GM12878 (cell line): ENCODE measurements around the gene SPRN. TPM values are rescaled to one million over a fixed set of nuclear protein-coding genes. Genes with fewer than 3 reads are reported as not detected.

Source experiments
- ATAC-seq: fragments of 200-7000 bp; cut with Tn5 transposase; 3 replicates; pipeline ENCODE4 v1.9.1; 2020; ENCODE audit warnings: mild to moderate bottlenecking, moderate library complexity
- BruUV-seq: library from RNA; stranded (reverse); fragments of 400-500 nt; replicated peaks from 2 replicates; lab custom pipeline; 2021; lab: Mats Ljungman, UMichigan
- CTCF ChIA-PET: fragments of 300-600 bp; sonication (Branson Sonifier 250); formaldehyde crosslinking; extraction: SDS; loops from one replicate; lab custom pipeline; 2021; ENCODE audit warnings: inconsistent platforms; lab: Yijun Ruan, JAX
- POLR2A ChIA-PET: fragments of 350-600 bp; formaldehyde crosslinking; extraction: SDS; loops from one replicate; lab custom pipeline; 2021; ENCODE audit warnings: inconsistent platforms; lab: Charles Lee
- RAD21 ChIA-PET: fragments of 300-600 bp; sonication (Branson Sonifier 250); formaldehyde crosslinking; loops from one replicate; lab custom pipeline; 2023; ENCODE audit warnings: antibody characterized with exemption; ENCODE audit not compliant: unreplicated experiment; lab: Charles Lee
- SMC1A ChIA-PET: fragments of 300-600 bp; sonication (Branson Sonifier 250); formaldehyde crosslinking; loops from one replicate; lab custom pipeline; 2023; ENCODE audit not compliant: unreplicated experiment, uncharacterized antibody; lab: Charles Lee
- DNase-seq: peaks from one replicate; pipeline ENCODE4 v3.0.0-alpha.2; 2011; ENCODE audit warnings: low read depth, low spot score
- FAIRE-seq: peaks from 3 replicates; lab custom pipeline; 2011; peaks lifted over from hg19 to GRCh38; lab: Jason Lieb, UNC
- H2AFZ ChIP-seq: 2 replicates; pipeline ENCODE4 v1.6.0; 2011; ENCODE audit warnings: low read depth, low read length, control low read depth; ENCODE audit not compliant: control insufficient read depth
- H3K27ac ChIP-seq: 2 replicates; pipeline ENCODE4 v1.5.1; 2011; ENCODE audit warnings: control low read depth; ENCODE audit not compliant: control insufficient read depth, insufficient read depth
- H3K27me3 ChIP-seq, 2 experiments: replicated peaks in 1 of 2; 2 replicates each; pipeline versions ENCODE4 v1.6.0 to v1.6.1; 2011; ENCODE audit warnings: low read length in 1 of 2; ENCODE audit not compliant: control insufficient read depth in 2 of 2, insufficient read depth in 2 of 2
- H3K36me3 ChIP-seq, 2 experiments: 2 replicates each; pipeline ENCODE4 v1.5.1; 2011; ENCODE audit warnings: low read length in 1 of 2; ENCODE audit not compliant: control insufficient read depth in 2 of 2, insufficient read depth in 2 of 2
- H3K4me1 ChIP-seq: 2 replicates; pipeline ENCODE4 v1.6.1; 2011; ENCODE audit warnings: mild to moderate bottlenecking, low read length, moderate library complexity, mixed read lengths; ENCODE audit not compliant: control insufficient read depth, insufficient read depth
- H3K4me2 ChIP-seq: 2 replicates; pipeline ENCODE4 v1.6.0; 2011; ENCODE audit warnings: control low read depth; ENCODE audit not compliant: control insufficient read depth, insufficient read depth
- H3K4me3 ChIP-seq: fragments of 200-600 bp; sonication (generic); 2 replicates; pipeline ENCODE4 v1.5.1; 2016
- H3K79me2 ChIP-seq: 2 replicates; pipeline ENCODE4 v1.6.0; 2011; ENCODE audit warnings: low read length; ENCODE audit not compliant: control insufficient read depth, insufficient read depth
- H3K9ac ChIP-seq: 2 replicates; pipeline ENCODE4 v1.8.0; 2011; ENCODE audit warnings: low read length, control low read depth, mixed read lengths; ENCODE audit not compliant: control insufficient read depth, insufficient read depth
- H3K9me3 ChIP-seq: replicated peaks from 3 replicates; pipeline ENCODE4 v1.5.1; 2011; ENCODE audit warnings: mild to moderate bottlenecking, low read length; ENCODE audit not compliant: control insufficient read depth, insufficient read depth
- H4K20me1 ChIP-seq: 2 replicates; pipeline ENCODE4 v1.6.0; 2011; ENCODE audit not compliant: control insufficient read depth, insufficient read depth
- ASH2L ChIP-seq: fragments of 300-600, 200-600 bp; sonication (generic); IDR thresholded peaks from 2 replicates; pipeline ENCODE4 v1.6.1; 2017; ENCODE audit warnings: low read depth, mild to moderate bottlenecking, borderline replicate concordance
- CBX3 ChIP-seq: fragments of 200-600 bp; sonication (generic); IDR thresholded peaks from 2 replicates; pipeline ENCODE4 v1.6.1; 2016; ENCODE audit warnings: low read depth, borderline replicate concordance
- CBX5 ChIP-seq: sonication (generic); IDR thresholded peaks from 2 replicates; pipeline ENCODE4 v1.6.1; 2016; ENCODE audit warnings: low read depth, moderate library complexity, mild to moderate bottlenecking, inconsistent platforms
- EGR1 ChIP-seq, 2 experiments: IDR thresholded peaks; 1 replicate in 1 of 2; 2 replicates in 1 of 2; pipeline ENCODE4 v1.6.1; 2011 to 2012; ENCODE audit warnings: low read depth in 2 of 2, low read length in 2 of 2, borderline replicate concordance in 1 of 2, mild to moderate bottlenecking in 1 of 2, moderate library complexity in 1 of 2
- ESRRA ChIP-seq: IDR thresholded peaks from 2 replicates; pipeline ENCODE4 v1.6.1; 2012; ENCODE audit warnings: mild to moderate bottlenecking, low read length, improper control_type of control experiment
- JUNB ChIP-seq: IDR thresholded peaks from 2 replicates; pipeline ENCODE4 v1.6.1; 2016; ENCODE audit warnings: antibody characterized with exemption, mild to moderate bottlenecking
- PAX5 ChIP-seq: IDR thresholded peaks from 2 replicates; pipeline ENCODE4 v1.6.1; 2011; ENCODE audit warnings: low read depth, low read length, borderline replicate concordance
- RCOR1 ChIP-seq: conservative IDR thresholded peaks from 2 replicates; pipeline ENCODE4 v1.6.1; 2012; ENCODE audit warnings: low read depth, low read length, improper control_type of control experiment
- SMAD5 ChIP-seq: IDR thresholded peaks from 2 replicates; pipeline ENCODE4 v1.6.1; 2016; ENCODE audit warnings: antibody characterized with exemption, low read depth
- SMARCA5 ChIP-seq: fragments of 450-650 bp; IDR thresholded peaks from 2 replicates; pipeline ENCODE4 v1.6.1; 2017; ENCODE audit warnings: mild to moderate bottlenecking
- WRNIP1 ChIP-seq: IDR thresholded peaks from 2 replicates; pipeline ENCODE4 v1.6.1; 2011; ENCODE audit warnings: low read depth, low read length, improper control_type of control experiment, borderline replicate concordance
- ZNF207 ChIP-seq: fragments of 450-650 bp; IDR thresholded peaks from 2 replicates; pipeline ENCODE4 v1.6.1; 2014; ENCODE audit warnings: antibody characterized with exemption, mild to moderate bottlenecking, borderline replicate concordance
- WGBS: methylation state at CpG from one replicate; pipeline ENCODE4 v1.1.6; 2016; ENCODE audit warnings: low lambda C conversion rate; ENCODE audit not compliant: insufficient replicate concordance, insufficient coverage; ENCODE audit errors: missing lambda C conversion rate; 5-methylcytosine and 5-hydroxymethylcytosine counted together
- in situ Hi-C: fragments of 300-500 bp; cut with MboI; formaldehyde crosslinking; loops from 9 replicates; pipeline ENCODE4 v1.14.3; 2018; ENCODE audit warnings: mixed read lengths
- intact Hi-C: fragments of 100-400 bp; cut with micrococcal nuclease; formaldehyde crosslinking; loops from one replicate; pipeline ENCODE4 v1.14.2; 2022; ENCODE audit not compliant: unreplicated experiment
- polyA plus RNA-seq, 11 experiments: library from polyadenylated mRNA; depleted of rRNA in 4 of 11; unstranded in 6 of 11; stranded (reverse) in 5 of 11; fragments of >200 nt; fragmentation: Nextera tagmentation in 4 of 11; fragmentation: Illumina TruSeq in 1 of 11; extraction: Ambion mirVana in 4 of 11; extraction: Trizol in 1 of 11; gene quantifications; 1 replicate in 1 of 11; 2 replicates in 10 of 11; pipeline versions ENCODE4 v1.2.1 to v1.2.3, GENCODE V29; 2011 to 2016; ENCODE audit warnings: inconsistent platforms in 2 of 11, missing spikeins in 2 of 11, low read depth in 1 of 11
- total RNA-seq, 4 experiments: library from RNA; depleted of rRNA in 3 of 4; stranded (reverse); fragments of >200 nt in 3 of 4; fragmentation: Illumina TruSeq in 1 of 4; extraction: Trizol in 1 of 4; gene quantifications; 2 replicates each; pipeline versions ENCODE4 v1.2.1 to v1.2.3, GENCODE V29; 2013 to 2021
- TF ChIP-seq, protein P1 (sequence below): IDR thresholded peaks from 2 replicates; pipeline ENCODE4 v1.6.1; 2012; ENCODE audit warnings: low read depth, low read length, improper control_type of control experiment
- TF ChIP-seq, protein P2 (sequence below): fragments of 450-650 bp; formaldehyde crosslinking; IDR thresholded peaks from 2 replicates; pipeline ENCODE4 v1.4.0; 2020; ENCODE audit warnings: mild to moderate bottlenecking, moderate library complexity
- TF ChIP-seq, protein P3 (sequence below): IDR thresholded peaks from 2 replicates; pipeline ENCODE4 v1.6.1; 2011; ENCODE audit warnings: mild to moderate bottlenecking, low read depth, low read length, moderate library complexity; ENCODE audit not compliant: insufficient replicate concordance

SPRN gene
- total and polyA plus RNA-seq, 10 of the 15 experiments (the other 5 are each of a cell fraction or from before 2014, with no cell fraction given), result 0.03 to 0.96 (median 0.46) TPM; not detected in 6

GRCh38 chr10:133379801-133380666 lies 44.4 kb downstream of the SPRN start (continued):
- TF ChIP-seq, protein P1, sequence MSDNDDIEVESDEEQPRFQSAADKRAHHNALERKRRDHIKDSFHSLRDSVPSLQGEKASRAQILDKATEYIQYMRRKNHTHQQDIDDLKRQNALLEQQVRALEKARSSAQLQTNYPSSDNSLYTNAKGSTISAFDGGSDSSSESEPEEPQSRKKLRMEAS, result no peak
- TF ChIP-seq PAX5, result no peak
- no peak for TF ChIP-seq WRNIP1
- TF ChIP-seq ASH2L, result no peak

DNA sequence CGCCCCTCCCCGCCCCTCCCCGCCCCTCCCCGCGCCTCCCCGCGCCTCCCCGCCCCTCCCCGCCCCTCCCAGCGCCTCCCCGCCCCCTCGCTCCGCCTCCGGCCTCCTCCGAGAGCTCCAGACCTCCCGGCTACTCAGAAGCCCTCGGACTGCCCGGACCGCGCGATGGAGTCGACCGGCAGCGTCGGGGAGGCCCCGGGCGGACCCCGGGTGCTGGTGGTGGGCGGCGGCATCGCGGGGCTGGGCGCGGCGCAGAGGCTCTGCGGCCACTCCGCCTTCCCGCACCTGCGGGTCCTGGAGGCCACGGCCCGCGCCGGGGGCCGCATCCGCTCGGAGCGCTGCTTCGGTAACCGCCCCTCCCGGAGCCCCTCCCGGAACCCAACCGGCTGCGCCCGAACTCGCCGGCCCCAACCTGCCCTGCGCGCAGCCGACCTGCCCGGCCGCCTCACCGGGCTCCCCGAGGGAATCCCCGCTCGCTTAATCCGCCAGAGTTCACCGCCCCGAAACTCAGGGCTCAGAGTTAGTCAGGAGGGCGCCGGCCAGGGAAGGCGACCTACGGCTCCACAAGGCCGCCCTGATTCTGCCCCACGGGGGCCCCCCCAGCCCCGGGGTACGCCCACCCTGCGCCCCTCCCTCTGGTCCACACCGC lies 45.1 kb downstream of the SPRN start, which contains the start of gene PAOX:
TSS of gene PAOX (plus strand) at position 111 of the 649 bp plus-strand sequence. CDS start at position 166, 55 bp downstream.
- in situ Hi-C loops, result no loop called here
- no TSS peak for BruUV-seq
- intact Hi-C loops, result no loop called here
- ChIA-PET CTCF (interaction anchor here (0.5 to 1.5 kb wide), 2 partner anchors 10 to 63 kb away, joined by 3 to 4 read pairs; no protein-coding TSS in a partner anchor), SMC1A (interaction anchor here (1.3 to 1.5 kb wide), 2 partner anchors 9 to 18 kb away, joined by 3 to 5 read pairs; no protein-coding TSS in a partner anchor), RAD21 (interaction anchor here (0.5 to 3.8 kb wide), 4 partner anchors 8 to 807 kb away, joined by 3 to 13 read pairs (median 6); no protein-coding TSS in a partner anchor), POLR2A (interaction anchor here (0.6 to 3.1 kb wide), 3 partner anchors 10 to 22 kb away, joined by 5 to 31 read pairs (median 5); partner anchors contain the start of gene FUOM)
- Histone ChIP-seq H3K4me1 (peaks cover 9% of the 10 kb centered on the region), H3K4me3 (peak within 1 kb of the TSS; percentile 85), H3K36me3 (no peaks in the 10 kb centered on the region), H3K4me2 (peak within 1 kb of the TSS; percentile 98), H3K27me3 (no peaks in the 10 kb centered on the region), H2AFZ (peak within 1 kb of the TSS; percentile 90), H3K9ac (peak within 1 kb of the TSS; percentile 70), H3K79me2 (peaks cover 3% of the 10 kb centered on the region; the same call in 1 of the 2 replicates), H3K9me3 (no peaks in the 10 kb centered on the region), H3K27ac (peak within 1 kb of the TSS; percentile 48; the same call in 1 of the 2 replicates), H4K20me1 (no peaks in the 10 kb centered on the region)
- DNase-seq (no peak), ATAC-seq (peak; percentile 79), FAIRE-seq (no peak)
- WGBS, result under 1% methylated on average over 38 of the region's 78 CpGs
- no peak for TF ChIP-seq JUNB
- no peak for TF ChIP-seq ESRRA
- TF ChIP-seq, protein P2, sequence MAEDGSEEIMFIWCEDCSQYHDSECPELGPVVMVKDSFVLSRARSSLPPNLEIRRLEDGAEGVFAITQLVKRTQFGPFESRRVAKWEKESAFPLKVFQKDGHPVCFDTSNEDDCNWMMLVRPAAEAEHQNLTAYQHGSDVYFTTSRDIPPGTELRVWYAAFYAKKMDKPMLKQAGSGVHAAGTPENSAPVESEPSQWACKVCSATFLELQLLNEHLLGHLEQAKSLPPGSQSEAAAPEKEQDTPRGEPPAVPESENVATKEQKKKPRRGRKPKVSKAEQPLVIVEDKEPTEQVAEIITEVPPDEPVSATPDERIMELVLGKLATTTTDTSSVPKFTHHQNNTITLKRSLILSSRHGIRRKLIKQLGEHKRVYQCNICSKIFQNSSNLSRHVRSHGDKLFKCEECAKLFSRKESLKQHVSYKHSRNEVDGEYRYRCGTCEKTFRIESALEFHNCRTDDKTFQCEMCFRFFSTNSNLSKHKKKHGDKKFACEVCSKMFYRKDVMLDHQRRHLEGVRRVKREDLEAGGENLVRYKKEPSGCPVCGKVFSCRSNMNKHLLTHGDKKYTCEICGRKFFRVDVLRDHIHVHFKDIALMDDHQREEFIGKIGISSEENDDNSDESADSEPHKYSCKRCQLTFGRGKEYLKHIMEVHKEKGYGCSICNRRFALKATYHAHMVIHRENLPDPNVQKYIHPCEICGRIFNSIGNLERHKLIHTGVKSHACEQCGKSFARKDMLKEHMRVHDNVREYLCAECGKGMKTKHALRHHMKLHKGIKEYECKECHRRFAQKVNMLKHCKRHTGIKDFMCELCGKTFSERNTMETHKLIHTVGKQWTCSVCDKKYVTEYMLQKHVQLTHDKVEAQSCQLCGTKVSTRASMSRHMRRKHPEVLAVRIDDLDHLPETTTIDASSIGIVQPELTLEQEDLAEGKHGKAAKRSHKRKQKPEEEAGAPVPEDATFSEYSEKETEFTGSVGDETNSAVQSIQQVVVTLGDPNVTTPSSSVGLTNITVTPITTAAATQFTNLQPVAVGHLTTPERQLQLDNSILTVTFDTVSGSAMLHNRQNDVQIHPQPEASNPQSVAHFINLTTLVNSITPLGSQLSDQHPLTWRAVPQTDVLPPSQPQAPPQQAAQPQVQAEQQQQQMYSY (CRISPR knock-in tag), result no peak
- TF ChIP-seq CBX5, result no peak
- TF ChIP-seq ZNF207, result 0 out of 2 replicates have a peak, but pooled peaks have one; percentile 78
- TF ChIP-seq EGR1 (IDR thresholded peaks at IDR 0.05; ENCODE audit: borderline replicate concordance in 1 of 2, low read depth in 2 of 2, low read length in 2 of 2), result peak in 1 of 2 experiments; percentile 39; a peak in 1 of 3 replicates
- TF ChIP-seq SMARCA5, result 0 out of 2 replicates have a peak, but pooled peaks have one; percentile 46
- TF ChIP-seq, protein P3, sequence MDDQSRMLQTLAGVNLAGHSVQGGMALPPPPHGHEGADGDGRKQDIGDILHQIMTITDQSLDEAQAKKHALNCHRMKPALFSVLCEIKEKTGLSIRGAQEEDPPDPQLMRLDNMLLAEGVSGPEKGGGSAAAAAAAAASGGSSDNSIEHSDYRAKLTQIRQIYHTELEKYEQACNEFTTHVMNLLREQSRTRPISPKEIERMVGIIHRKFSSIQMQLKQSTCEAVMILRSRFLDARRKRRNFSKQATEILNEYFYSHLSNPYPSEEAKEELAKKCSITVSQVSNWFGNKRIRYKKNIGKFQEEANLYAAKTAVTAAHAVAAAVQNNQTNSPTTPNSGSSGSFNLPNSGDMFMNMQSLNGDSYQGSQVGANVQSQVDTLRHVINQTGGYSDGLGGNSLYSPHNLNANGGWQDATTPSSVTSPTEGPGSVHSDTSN, result no peak
- no peak for TF ChIP-seq SMAD5
- TF ChIP-seq RCOR1, result no peak
- TF ChIP-seq CBX3, result no peak
